ENCODE measurements around the gene ZFP36. TPM values are rescaled to one million over a fixed set of nuclear protein-coding genes. Genes with fewer than 3 reads are reported as not detected.

The ZFP36 gene
- total and polyA plus RNA-seq, 4 experiments from 2014 or later = 151 to 191 (median 158) TPM

DNA sequence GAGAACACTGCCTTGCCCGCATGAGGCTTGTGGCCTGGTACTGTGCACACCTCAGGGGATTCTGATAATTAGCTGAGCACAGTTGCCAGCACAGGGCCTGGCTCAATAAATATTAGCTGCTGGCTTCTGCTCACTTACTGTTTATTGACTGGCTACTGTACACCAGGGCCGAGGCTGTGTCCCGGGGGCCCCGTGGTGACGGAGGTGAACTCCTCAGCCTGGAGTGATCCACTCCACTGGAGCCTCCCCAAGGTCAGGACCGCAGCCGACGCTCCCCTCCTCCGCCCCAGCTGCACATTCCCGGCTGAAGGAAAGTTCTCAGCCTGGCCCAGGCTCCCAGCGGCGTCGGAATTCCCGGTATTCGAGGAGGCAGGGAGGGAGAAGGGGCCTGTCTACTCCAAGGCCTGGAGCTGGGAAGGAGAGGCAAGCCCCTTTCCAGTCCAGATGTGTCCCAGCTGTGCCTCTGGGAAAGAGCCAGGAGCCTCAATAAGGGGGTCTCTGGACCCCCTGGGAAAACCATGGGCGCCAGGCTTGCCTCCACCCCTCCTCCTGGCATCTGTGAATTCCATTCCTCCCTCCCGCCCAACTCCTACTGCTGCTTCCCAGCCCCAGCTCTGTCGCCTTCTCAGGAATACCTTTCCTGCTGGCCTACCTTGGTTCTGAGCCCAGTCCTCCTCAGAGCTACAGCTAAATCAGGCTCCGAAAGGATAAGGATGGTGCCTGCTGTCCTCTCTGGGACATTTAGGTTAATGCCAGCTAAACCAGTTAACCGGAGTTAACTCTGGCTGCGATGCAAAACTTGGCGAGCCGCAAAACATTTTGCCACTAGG lies 21.9 kb downstream of the ZFP36 start:
- H3K4me3 ChIP-seq (ENCODE audit: low read length in 2 of 2) = no peak overlapping the region
- no peak overlapping the region for H3K27ac ChIP-seq (ENCODE audit: low read depth, low read length)
- Mint-ChIP-seq H3K4me3 (no peak overlapping the region), H3K36me3 (peaks cover 17 to 37% of the 10 kb centered on the region in 2 donors), H3K27ac (peak overlapping the region in 3 of 7 donors; percentile 48 to 78 (median 78)), H3K27me3 (no peaks in the 10 kb centered on the region), H3K9me3 (no peaks in the 10 kb centered on the region), H3K4me1 (peaks cover 9 to 25% (median 22%) of the 10 kb centered on the region in 4 donors)
- H3K27me3 ChIP-seq (ENCODE audit: insufficient read depth, low read length) = no peaks in the 10 kb centered on the region
- intact Hi-C loops (cut with micrococcal nuclease) = no loop called here
- no peaks in the 10 kb centered on the region for H3K9me3 ChIP-seq (ENCODE audit: control insufficient read depth in 1 of 2, low read length in 2 of 2)
- H3K36me3 ChIP-seq (ENCODE audit: insufficient read depth, low read length) = peaks cover 18% of the 10 kb centered on the region
- POLR2A ChIA-PET (ENCODE audit: partially characterized antibody) = interaction anchor here (1.0 to 1.4 kb wide), 5 partner anchors 10 to 37 kb away, joined by 3 to 4 read pairs (median 4); partner anchors contain the start of genes MED29 and PLEKHG2
- no peak for DNase-seq
- CTCF ChIA-PET (ENCODE audit: partially characterized antibody) = interaction anchor here (1.1 to 2.1 kb wide), 2 partner anchors 17 to 86 kb away, joined by 3 to 5 read pairs; partner anchors contain the start of gene SAMD4B
- peaks cover 18% of the 10 kb centered on the region for H3K4me1 ChIP-seq (ENCODE audit: insufficient read depth, low read length)

DNA sequence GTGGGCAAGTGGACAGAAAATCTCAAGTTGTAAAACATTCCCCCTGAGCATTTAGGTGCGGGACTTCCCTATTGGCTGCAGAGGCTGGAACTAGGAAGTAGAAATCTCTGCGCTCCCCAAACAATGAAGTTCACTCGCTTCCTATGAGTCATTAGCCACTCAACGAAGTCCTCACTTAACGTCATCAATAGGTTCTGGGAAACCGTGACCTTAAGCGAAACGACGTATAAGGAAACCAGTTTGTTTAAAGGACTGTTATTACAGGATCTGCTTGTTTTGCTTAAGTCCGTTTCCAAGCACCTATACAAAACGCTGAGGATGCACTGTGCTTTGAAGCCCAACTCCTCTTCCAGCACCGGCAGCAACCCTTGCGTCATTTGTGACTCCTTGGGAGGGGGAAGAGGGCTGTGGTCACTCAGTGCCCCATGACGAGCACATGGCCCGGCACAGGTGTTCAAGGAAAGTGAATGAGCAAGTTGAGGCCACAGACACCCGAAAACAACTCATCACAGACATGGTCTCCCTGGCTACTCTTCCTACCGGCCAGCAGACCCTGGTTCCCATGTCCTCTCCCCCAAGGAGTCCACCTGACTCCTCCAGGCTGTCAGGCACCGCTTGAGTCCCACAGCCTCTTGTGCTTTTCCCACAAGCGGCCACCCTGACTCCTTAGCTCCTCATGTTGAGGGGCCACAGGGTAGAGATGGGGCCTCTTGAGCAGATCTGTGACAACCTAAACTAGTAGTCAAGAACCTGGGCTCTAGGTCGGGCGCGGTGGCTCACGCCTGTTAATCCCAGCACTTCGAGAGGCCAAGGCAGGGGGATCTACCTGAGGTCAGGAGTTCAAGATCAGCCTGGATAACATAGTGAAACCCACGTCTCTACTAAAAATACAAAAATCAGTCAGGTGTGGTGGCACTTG lies 24.3 kb downstream of the ZFP36 start:
- H3K27me3 ChIP-seq (ENCODE audit: insufficient read depth, low read length) = no peaks in the 10 kb centered on the region
- H3K4me1 ChIP-seq (ENCODE audit: insufficient read depth, low read length) = peaks cover 35% of the 10 kb centered on the region
- Mint-ChIP-seq H3K9me3 (peaks cover 0 to under 1% (median 0%) of the 10 kb centered on the region in 8 donors), H3K27me3 (no peaks in the 10 kb centered on the region), H3K4me3 (peak overlapping the region; percentile 20 to 78 (median 40)), H3K36me3 (peaks cover 29 to 49% of the 10 kb centered on the region in 2 donors), H3K4me1 (peaks cover 24 to 50% (median 37%) of the 10 kb centered on the region in 4 donors), H3K27ac (peak overlapping the region; percentile 89 to 99 (median 94))
- intact Hi-C loops (cut with micrococcal nuclease) = no loop called here
- ChIA-PET POLR2A (ENCODE audit: partially characterized antibody) (interaction anchor here (1.0 to 6.4 kb wide), 6 partner anchors 9 to 39 kb away, joined by 3 to 153 read pairs (median 4); partner anchors contain the start of genes MED29 and SUPT5H), CTCF (ENCODE audit: partially characterized antibody) (interaction anchor here (0.5 to 1.0 kb wide), 2 partner anchors 9 to 130 kb away, joined by 3 to 4 read pairs; no protein-coding TSS in a partner anchor)
- DNase-seq = peak; percentile 71 to 98 (median 82)
- H3K9me3 ChIP-seq (ENCODE audit: control insufficient read depth in 1 of 2, low read length in 2 of 2) = no peaks in the 10 kb centered on the region
- H3K36me3 ChIP-seq (ENCODE audit: insufficient read depth, low read length) = peaks cover 24% of the 10 kb centered on the region
- H3K4me3 ChIP-seq (ENCODE audit: low read length in 2 of 2) = no peak overlapping the region
- peak overlapping the region; percentile 70 for H3K27ac ChIP-seq (ENCODE audit: low read depth, low read length)

DNA sequence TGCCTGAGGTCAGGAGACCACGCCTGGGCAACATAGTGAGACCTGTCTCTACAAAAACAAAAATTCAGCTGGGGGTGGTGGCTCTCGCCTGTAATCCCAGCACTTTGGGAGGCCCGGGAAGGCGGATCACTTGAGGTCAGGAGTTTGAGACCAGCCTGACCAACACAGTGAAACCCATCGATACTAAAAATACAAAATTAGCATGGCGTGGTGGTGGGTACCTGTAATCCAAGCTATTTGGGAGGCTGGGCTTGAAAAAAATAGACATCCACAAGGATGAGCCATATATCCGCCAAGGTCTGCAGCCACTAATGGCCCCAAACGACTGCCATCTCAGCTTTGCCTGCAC lies 26.0 kb downstream of the ZFP36 start:
- peak in 1 of 5 donors; percentile 13 for DNase-seq
- H3K27me3 ChIP-seq (ENCODE audit: insufficient read depth, low read length) = no peaks in the 10 kb centered on the region
- Mint-ChIP-seq H3K27ac (peak overlapping the region; percentile 57 to 99 (median 78)), H3K9me3 (peaks cover 0 to 5% (median 0%) of the 10 kb centered on the region in 8 donors), H3K27me3 (peaks cover 0 to 1% of the 10 kb centered on the region in 2 donors), H3K36me3 (peaks cover 29 to 49% of the 10 kb centered on the region in 2 donors), H3K4me3 (peak overlapping the region in 4 of 8 donors; percentile 2 to 52 (median 28)), H3K4me1 (peaks cover 30 to 59% (median 44%) of the 10 kb centered on the region in 4 donors)
- ChIA-PET POLR2A (ENCODE audit: partially characterized antibody) (interaction anchor here (0.8 to 6.4 kb wide), 10 partner anchors 8 to 48 kb away, joined by 3 to 153 read pairs (median 4); partner anchors contain the start of genes PLEKHG2, SUPT5H and TIMM50), CTCF (ENCODE audit: partially characterized antibody) (interaction anchor here (0.6 to 2.7 kb wide), 4 partner anchors 21 to 115 kb away, joined by 3 to 9 read pairs (median 4); partner anchors contain the start of gene PLEKHG2)
- peaks cover 43% of the 10 kb centered on the region for H3K4me1 ChIP-seq (ENCODE audit: insufficient read depth, low read length)
- no peak overlapping the region for H3K27ac ChIP-seq (ENCODE audit: low read depth, low read length)
- H3K4me3 ChIP-seq (ENCODE audit: low read length in 2 of 2) = no peak overlapping the region
- intact Hi-C loops (cut with micrococcal nuclease) = no loop called here
- H3K36me3 ChIP-seq (ENCODE audit: insufficient read depth, low read length) = peaks cover 24% of the 10 kb centered on the region
- H3K9me3 ChIP-seq (ENCODE audit: control insufficient read depth in 1 of 2, low read length in 2 of 2) = no peaks in the 10 kb centered on the region

- H3K4me3 Mint-ChIP-seq = peak overlapping the region in 7 of 8 donors; percentile 30 to 100 (median 67)
- peak overlapping the region; percentile 68 to 100 (median 99) for H3K27ac Mint-ChIP-seq
- peaks cover 0 to 5% (median 0%) of the 10 kb centered on the region in 8 donors for H3K9me3 Mint-ChIP-seq
- intact Hi-C loops (cut with micrococcal nuclease) = no loop called here
- H3K9me3 ChIP-seq (ENCODE audit: control insufficient read depth in 1 of 2, low read length in 2 of 2) = no peaks in the 10 kb centered on the region
- H3K4me1 ChIP-seq (ENCODE audit: insufficient read depth, low read length) = peaks cover 43% of the 10 kb centered on the region
- H3K36me3 Mint-ChIP-seq = peaks cover 29 to 49% of the 10 kb centered on the region in 2 donors
- no peaks in the 10 kb centered on the region for H3K27me3 ChIP-seq (ENCODE audit: insufficient read depth, low read length)
- no peak overlapping the region for H3K4me3 ChIP-seq (ENCODE audit: low read length in 2 of 2)
- peak overlapping the region; percentile 90 for H3K27ac ChIP-seq (ENCODE audit: low read depth, low read length)
- ChIA-PET CTCF (ENCODE audit: partially characterized antibody) (interaction anchor here (0.6 to 2.7 kb wide), 2 partner anchors 36 to 114 kb away, joined by 4 to 9 read pairs; no protein-coding TSS in a partner anchor), POLR2A (ENCODE audit: partially characterized antibody) (interaction anchor here (0.6 to 6.4 kb wide), 15 partner anchors 10 to 98 kb away, joined by 3 to 153 read pairs (median 3); partner anchors contain the start of genes GMFG, PLEKHG2, SUPT5H and TIMM50)
- H3K4me1 Mint-ChIP-seq = peaks cover 30 to 59% (median 44%) of the 10 kb centered on the region in 4 donors
- H3K27me3 Mint-ChIP-seq = peaks cover 0 to 1% of the 10 kb centered on the region in 2 donors
- DNase-seq = peak in 1 of 5 donors; percentile 24
- H3K36me3 ChIP-seq (ENCODE audit: insufficient read depth, low read length) = peaks cover 24% of the 10 kb centered on the region
These were observed 26.9 kb downstream of the ZFP36 start for GRCh38 chr19:39433480-39434079.

GRCh38 chr19:39434123-39435076 lies 27.8 kb downstream of the ZFP36 start:
- peak overlapping the region; percentile 71 to 90 for H3K4me3 ChIP-seq (ENCODE audit: low read length in 2 of 2)
- peaks cover 29 to 49% of the 10 kb centered on the region in 2 donors for H3K36me3 Mint-ChIP-seq
- no peaks in the 10 kb centered on the region for H3K27me3 ChIP-seq (ENCODE audit: insufficient read depth, low read length)
- peak overlapping the region; percentile 90 for H3K27ac ChIP-seq (ENCODE audit: low read depth, low read length)
- ChIA-PET CTCF (ENCODE audit: partially characterized antibody) (interaction anchor here (1.1 to 2.7 kb wide), 10 partner anchors 11 to 238 kb away, joined by 3 to 16 read pairs (median 8); partner anchors contain the start of genes EID2B, GMFG, MED29 and PAF1), POLR2A (ENCODE audit: partially characterized antibody) (interaction anchor here (0.6 to 6.4 kb wide), 31 partner anchors 10 to 1829 kb away, joined by 3 to 153 read pairs (median 5); partner anchors contain the start of genes EID2, EID2B, GMFG and MED29)
- H3K27me3 Mint-ChIP-seq = peaks cover 0 to 1% of the 10 kb centered on the region in 2 donors
- H3K9me3 Mint-ChIP-seq = peaks cover 0 to 5% (median 0%) of the 10 kb centered on the region in 8 donors
- peak overlapping the region; percentile 98 to 100 (median 99) for H3K27ac Mint-ChIP-seq
- H3K36me3 ChIP-seq (ENCODE audit: insufficient read depth, low read length) = peaks cover 24% of the 10 kb centered on the region
- peak in 1 of 5 donors; percentile 27 for DNase-seq
- H3K4me1 Mint-ChIP-seq = peaks cover 30 to 59% (median 44%) of the 10 kb centered on the region in 4 donors
- H3K4me1 ChIP-seq (ENCODE audit: insufficient read depth, low read length) = peaks cover 43% of the 10 kb centered on the region
- intact Hi-C loops (cut with micrococcal nuclease) = no loop called here
- H3K4me3 Mint-ChIP-seq = peak overlapping the region; percentile 97 to 100 (median 100)
- no peaks in the 10 kb centered on the region for H3K9me3 ChIP-seq (ENCODE audit: control insufficient read depth in 1 of 2, low read length in 2 of 2)

All from CD4-positive, alpha-beta memory T cell (primary cell).